Activated T-cell treated with anti-CD3 and anti-CD28 coated beads for 48 hours (primary cell): Measurements from ENCODE around the gene SERPINB5.

Experiments
- DNase-seq: peaks from one replicate; pipeline ENCODE4 v3.0.0-alpha.2; 2020; ENCODE audit warnings: low read depth

Gene SERPINB5

DNA sequence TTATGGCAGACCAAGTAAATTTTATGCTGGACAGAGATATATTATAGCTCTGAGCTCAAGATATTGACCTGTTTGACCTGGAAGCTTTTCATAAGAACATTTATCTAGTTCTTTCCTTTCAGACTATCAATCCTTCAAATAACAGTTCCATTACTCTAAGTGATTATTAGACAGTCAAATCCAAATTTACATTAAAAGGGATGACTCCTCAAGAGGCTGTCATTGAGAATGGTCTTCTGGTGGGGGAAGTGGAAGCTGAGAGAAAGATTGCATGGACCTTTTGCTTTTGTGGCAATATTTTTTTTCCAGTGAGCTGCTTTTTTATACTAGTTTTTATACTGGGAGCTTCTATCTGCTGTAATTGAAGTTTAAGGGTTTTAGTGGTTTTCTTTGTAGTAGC, 50.5 kb downstream of the SERPINB5 start:
- no peak for DNase-seq

DNA sequence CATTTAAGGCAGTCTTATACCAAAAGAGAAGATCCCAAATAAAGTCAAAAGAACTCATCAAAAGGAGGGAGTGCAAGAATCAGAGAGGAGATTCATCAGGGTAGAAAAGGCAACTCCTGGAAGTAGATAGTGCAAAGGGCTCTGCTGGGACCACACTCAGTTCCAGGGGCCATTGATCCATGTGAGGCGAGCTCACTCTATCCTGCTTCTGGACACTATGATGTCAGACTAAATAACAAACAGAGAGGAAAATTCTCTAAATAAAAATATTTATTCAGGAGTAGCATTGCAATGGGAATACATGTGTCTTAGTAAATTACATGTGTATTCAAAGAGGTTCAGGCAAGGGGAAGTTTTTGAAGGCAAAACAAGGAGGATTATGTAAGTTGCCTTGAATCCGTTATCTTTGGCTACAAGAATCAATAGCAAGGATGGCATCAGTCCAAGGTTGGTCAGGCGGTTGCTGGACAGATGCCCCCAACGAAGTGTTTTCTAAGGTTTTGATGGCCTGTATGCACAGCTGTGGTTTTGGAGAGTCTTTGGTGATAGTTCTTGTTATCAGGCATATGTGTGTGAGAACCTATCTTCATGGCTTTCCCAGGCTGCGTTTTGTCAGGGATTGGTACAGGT, 52.2 kb downstream of the SERPINB5 start:
- DNase-seq, result no peak

DNA sequence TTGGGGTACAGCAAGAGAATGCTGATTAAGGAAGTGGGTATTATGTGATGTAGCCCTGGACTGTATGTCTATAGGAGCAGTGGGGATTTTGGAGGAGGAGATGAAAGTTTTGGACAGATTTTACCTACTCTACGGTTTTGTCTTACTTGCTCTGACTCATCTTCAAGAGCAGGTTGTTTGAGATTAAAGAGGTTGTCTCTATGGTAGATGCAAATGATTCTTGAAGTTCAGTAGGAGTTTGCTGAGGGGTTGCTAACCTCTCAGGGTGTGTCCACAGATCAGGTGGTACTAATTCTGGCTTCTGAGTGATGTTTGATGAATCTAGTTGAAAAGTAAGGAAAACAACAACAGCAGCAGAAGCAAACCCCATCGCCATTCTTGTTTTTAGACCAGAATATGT, 55.7 kb downstream of the SERPINB5 start:
- no peak for DNase-seq

DNA sequence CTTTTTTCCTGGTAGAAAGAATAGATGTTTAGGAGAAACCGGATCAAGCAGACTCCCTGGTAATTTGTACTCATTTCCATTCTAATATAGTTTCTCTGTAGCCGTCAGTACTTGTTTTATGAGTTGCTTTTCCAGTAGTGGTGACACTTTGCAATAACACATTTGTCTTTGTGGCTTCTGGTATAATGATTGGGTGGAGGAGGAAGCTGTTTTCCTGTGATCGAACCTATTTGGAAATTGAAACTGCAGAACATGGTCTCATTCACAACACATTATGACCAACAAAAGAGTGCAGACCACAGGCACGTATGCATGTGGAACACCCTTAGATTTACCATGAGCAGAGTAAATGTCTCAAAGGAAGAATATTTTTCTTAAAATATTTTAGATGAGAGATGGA, 57.9 kb downstream of the SERPINB5 start:
- no peak for DNase-seq

DNA sequence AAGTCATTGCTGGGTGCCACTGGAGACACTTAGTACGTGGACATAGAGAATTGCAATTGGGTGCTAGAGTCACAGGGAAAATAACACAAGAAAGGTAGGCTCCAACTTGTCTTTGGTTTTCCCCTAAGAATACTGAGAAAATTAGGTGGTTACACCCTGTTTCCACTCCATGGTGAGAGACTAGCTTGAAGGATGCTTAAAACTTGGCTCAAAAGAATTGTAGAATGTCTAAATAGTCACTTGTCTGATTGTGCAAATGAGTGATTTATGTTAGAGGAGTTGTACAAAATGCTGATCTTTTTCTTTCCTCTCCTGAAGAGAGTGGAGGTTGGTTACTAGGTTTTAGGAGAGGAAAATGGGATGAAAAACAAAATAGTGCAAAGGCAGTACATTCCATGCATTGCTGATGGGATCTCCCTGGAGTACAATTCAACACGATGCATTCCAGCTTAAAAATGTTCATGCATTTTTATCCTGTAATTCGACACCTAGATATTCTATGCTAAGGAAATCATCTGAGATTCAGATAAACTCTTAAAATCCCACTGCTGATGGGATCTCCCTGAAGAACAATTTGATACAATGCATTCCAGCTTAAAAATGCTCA, 63.2 kb downstream of the SERPINB5 start:
- no peak for DNase-seq

DNA sequence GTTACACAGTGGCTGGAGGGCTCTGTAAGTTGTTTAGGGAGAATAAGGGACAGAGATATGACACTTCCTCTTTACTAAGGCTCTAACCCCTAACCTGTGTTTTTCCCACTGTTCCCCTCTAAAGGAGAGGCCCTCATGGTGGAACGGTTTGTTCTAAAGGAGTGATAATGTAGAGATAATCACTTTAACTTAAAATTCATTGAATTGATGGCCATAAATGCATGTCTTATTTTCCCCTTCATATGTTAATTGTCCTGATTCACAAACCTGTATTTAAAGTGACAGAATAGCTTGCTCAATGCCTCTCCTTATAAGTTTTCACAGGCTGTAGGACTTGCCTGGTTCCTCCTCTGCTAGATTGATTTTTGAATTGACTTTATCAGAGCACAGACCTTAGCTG, 65.3 kb downstream of the SERPINB5 start, which contains the start of gene SERPINB12:
SERPINB12 (plus strand) TSS at position 301 of the 400 bp plus-strand sequence. CDS start 13,791 bp downstream, outside the sequence.
- no peak for DNase-seq

DNA sequence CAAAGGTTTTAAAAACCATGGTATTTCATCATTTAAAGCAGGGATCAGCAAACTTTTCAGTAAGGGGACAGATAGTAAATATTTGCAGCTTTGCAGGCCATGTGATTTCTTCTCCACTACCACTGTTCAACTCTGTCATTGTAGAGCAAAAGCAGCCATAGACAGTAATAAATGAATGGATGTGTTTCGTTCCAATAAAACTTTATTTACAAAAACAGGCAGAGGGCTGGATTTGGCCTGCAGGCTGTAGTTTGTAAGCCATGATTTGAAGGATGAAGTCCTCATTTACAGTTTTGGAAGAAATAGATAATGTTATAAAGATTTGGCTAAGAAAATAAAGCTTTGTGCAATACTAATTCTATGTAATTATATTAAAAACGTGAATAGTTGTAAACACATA, 67.3 kb downstream of the SERPINB5 start:
- DNase-seq, result no peak

DNA sequence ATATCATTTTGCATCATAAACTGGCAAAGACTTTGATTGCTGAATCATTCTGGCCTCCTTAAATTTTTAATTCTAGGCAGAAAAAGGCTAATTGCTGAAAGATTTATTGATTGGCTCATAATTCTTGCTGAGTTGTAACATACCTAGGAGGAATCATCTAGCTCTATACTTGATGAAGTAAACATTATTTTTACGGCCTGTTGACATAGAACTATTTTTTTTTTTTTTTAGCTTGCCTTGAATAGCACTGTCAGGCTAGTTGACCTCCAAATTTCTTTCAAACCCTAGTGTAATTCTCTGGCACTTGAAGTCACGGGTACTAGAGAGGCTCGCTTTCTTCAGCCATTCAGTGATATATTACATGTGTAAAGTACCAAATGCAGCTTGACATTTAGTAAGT, 68.2 kb downstream of the SERPINB5 start:
- no peak for DNase-seq

DNA sequence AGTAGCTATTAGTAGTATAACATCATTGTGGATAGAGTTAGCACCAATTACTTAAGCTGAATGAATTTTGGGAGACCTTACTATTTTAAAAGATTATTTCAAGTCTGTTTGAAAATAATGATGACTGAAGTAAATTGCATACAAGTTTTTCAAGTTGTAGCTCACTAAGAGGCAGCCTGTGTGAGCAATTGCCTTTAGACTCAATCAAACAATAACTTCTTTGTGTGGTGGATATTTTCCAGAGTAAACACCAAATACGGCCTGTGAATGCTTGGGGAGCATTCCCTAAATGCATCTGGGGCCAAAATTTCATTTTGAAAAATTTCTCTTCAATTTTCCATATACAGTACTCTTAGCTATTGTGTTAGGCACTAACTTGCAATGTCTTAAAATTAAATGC, 73.3 kb downstream of the SERPINB5 start:
- no peak for DNase-seq

DNA sequence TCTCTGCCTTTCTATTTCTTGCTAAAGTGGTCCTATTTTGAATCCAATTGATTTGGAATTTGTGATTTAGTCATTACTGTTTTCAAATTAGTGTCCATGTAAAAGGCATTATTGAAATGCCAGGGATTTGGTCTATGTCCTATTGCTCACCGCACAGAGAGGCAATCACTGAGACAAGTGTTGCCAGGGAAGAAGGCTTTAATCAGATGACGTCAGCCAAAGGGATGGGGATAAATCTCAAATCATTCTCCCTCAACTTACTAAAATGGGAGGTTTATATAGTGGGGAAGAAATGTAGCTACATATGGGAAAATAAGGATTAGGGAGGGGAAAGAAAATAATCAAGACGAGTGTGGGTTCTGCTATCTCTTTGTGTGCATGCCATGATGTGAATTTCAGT, 75.0 kb downstream of the SERPINB5 start:
- no peak for DNase-seq

DNA sequence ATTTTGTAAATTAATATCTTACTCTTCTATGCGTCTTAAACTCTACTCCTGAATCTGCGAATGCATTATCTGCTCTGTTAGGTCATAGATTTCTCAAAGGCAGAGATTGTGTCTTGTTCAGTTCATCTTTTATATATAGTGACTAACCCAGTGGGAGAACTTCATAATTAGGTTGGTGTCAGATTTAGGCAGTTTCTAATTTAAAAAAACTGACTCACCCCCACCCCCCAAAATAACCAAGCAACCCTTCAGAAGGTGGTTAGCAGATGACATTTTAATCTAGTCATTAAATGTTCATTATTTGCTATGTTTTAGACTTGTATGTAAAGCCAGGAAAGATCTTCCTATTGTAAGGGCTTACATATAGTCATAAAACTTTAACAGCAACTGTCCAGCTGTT, 75.8 kb downstream of the SERPINB5 start:
- DNase-seq, result no peak

DNA sequence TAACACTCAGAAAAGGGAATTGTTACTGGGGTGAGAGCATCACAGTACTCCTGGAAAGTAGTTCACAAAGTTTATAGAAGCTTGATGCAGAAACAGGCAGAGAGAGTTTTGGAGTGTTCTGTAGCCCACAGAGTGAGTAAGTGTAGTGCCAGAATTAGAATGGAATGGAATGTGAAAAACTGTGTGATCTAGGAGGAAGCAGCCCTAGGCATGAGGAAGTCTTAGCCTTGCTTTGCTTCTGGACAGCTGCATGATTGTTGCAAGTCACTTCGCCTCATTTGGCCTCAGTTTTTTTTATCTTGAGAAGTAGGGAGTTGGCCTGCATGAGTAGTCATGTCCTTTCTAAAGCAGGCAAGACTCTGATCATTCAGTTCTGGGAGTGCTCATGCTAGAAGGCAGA, 76.3 kb downstream of the SERPINB5 start:
- DNase-seq, result no peak
